OCI-LY7 (cell line): ENCODE data around the gene CFAP126. TPM values are rescaled to one million over a fixed set of nuclear protein-coding genes. Genes with fewer than 3 reads are reported as not detected.
"Not testable (repeated sequence)": the region's sequence is repeated elsewhere in the genome, so short reads cannot be mapped to it uniquely, and the experiment has no call there.

Source experiments
- BruUV-seq: library from RNA; stranded (reverse); fragments of 400-500 nt; replicated peaks from 2 replicates; lab custom pipeline; 2021; lab: Mats Ljungman, UMichigan
- CTCF ChIA-PET: fragments of 300-600 bp; sonication (Branson Sonifier 250); formaldehyde crosslinking; loops from one replicate; lab custom pipeline; 2022; ENCODE audit warnings: antibody characterized with exemption; ENCODE audit not compliant: unreplicated experiment; lab: Charles Lee
- POLR2A ChIA-PET: fragments of 300-600 bp; sonication (Branson Sonifier 250); formaldehyde crosslinking; loops from one replicate; lab custom pipeline; 2022; ENCODE audit warnings: antibody characterized with exemption; lab: Charles Lee
- DNase-seq: peaks from one replicate; pipeline ENCODE4 v3.0.0-alpha.2; 2015; ENCODE audit warnings: low spot score
- H2AFZ ChIP-seq: fragments of 200-600 bp; sonication (generic), shearing (Covaris generic); 2 replicates; pipeline ENCODE4 v1.6.1; 2014; ENCODE audit warnings: mild to moderate bottlenecking, antibody characterized with exemption, low read length, moderate library complexity
- H3K27ac ChIP-seq: fragments of 200-600 bp; sonication (generic); 2 replicates; pipeline ENCODE4 v1.5.1; 2014; ENCODE audit warnings: mixed run types, low read depth, mild to moderate bottlenecking, moderate library complexity, low read length, inconsistent platforms; ENCODE audit not compliant: poor library complexity, severe bottlenecking
- H3K36me3 ChIP-seq: fragments of 200-600 bp; sonication (generic); 2 replicates; pipeline ENCODE4 v1.6.1; 2014; ENCODE audit warnings: mild to moderate bottlenecking, antibody characterized with exemption, low read length, moderate library complexity, mixed read lengths; ENCODE audit not compliant: insufficient read depth
- H3K4me1 ChIP-seq: fragments of 200-600 bp; sonication (generic); 2 replicates; pipeline ENCODE4 v1.5.1; 2014; ENCODE audit warnings: mild to moderate bottlenecking, low read length; ENCODE audit not compliant: insufficient read depth, poor library complexity, severe bottlenecking
- H3K4me2 ChIP-seq: fragments of 200-600 bp; sonication (generic); 2 replicates; pipeline ENCODE4 v1.6.1; 2014; ENCODE audit warnings: mild to moderate bottlenecking, low read length
- H3K4me3 ChIP-seq: fragments of 200-600 bp; sonication (generic); 2 replicates; pipeline ENCODE4 v1.5.1; 2014; ENCODE audit warnings: mild to moderate bottlenecking, low read depth, low read length; ENCODE audit not compliant: poor library complexity, severe bottlenecking
- H3K79me2 ChIP-seq: fragments of 200-600 bp; sonication (generic); 2 replicates; pipeline ENCODE4 v1.6.1; 2016; ENCODE audit warnings: low read depth, mild to moderate bottlenecking, low read length, moderate library complexity, mixed read lengths; ENCODE audit not compliant: insufficient read depth
- H3K9me2 ChIP-seq: fragments of 200-600 bp; sonication (generic); 2 replicates; pipeline ENCODE4 v1.6.1; 2016; ENCODE audit warnings: mild to moderate bottlenecking, low read length, mixed read lengths; ENCODE audit not compliant: insufficient read depth
- H3K9me3 ChIP-seq: fragments of 200-600 bp; sonication (generic); 2 replicates; pipeline ENCODE4 v1.6.1; 2014; ENCODE audit warnings: mild to moderate bottlenecking, mixed run types, low read length, mixed read lengths
- H4K20me1 ChIP-seq: fragments of 200-600 bp; sonication (generic); 2 replicates; pipeline ENCODE4 v1.6.1; 2014; ENCODE audit warnings: mild to moderate bottlenecking, antibody characterized with exemption, low read length, moderate library complexity, mixed read lengths; ENCODE audit not compliant: insufficient read depth
- CTCF ChIP-seq: fragments of 200-600 bp; sonication (generic); conservative IDR thresholded peaks from 2 replicates; pipeline ENCODE4 v1.5.1; 2014; ENCODE audit warnings: mild to moderate bottlenecking, antibody characterized with exemption, low read length, moderate library complexity, mixed read lengths
- EZH2phosphoT487 ChIP-seq: fragments of 200-600 bp; sonication (generic); IDR thresholded peaks from 2 replicates; pipeline ENCODE4 v1.6.1; 2018; ENCODE audit warnings: low read depth, borderline replicate concordance, mild to moderate bottlenecking, mixed run types, antibody characterized with exemption, low read length, moderate library complexity, mixed read lengths
- intact Hi-C: fragments of 100-400 bp; cut with micrococcal nuclease; formaldehyde crosslinking; loops from one replicate; pipeline ENCODE4 v1.10.0; 2022; ENCODE audit not compliant: unreplicated experiment
- total RNA-seq, 2 experiments: library from RNA; depleted of rRNA in 1 of 2; stranded (reverse); fragments of >200 nt in 1 of 2; shearing (Covaris generic) in 1 of 2; gene quantifications; 2 replicates each; pipeline ENCODE4 v1.2.3, GENCODE V29; 2014 to 2022

The CFAP126 gene
- total RNA-seq, 2 experiments from 2014 or later, result not detected

- ChIA-PET CTCF (interaction anchor here (0.5 to 1.4 kb wide), 2 partner anchors 10 to 68 kb away, joined by 3 read pairs; no protein-coding TSS in a partner anchor), POLR2A (interaction anchor here (1.3 kb wide), 1 partner anchor 10 kb away, joined by 6 read pairs; no protein-coding TSS in a partner anchor)
- no peaks in the 10 kb centered on the region for H3K9me3 ChIP-seq
- peaks cover 18% of the 10 kb centered on the region for H3K4me1 ChIP-seq
- peak overlapping the region; percentile 97 for H3K4me2 ChIP-seq
- peak overlapping the region; percentile 84 for H3K4me3 ChIP-seq
- no peaks in the 10 kb centered on the region for H4K20me1 ChIP-seq
- peak overlapping the region; percentile 90 for H2AFZ ChIP-seq
- TF ChIP-seq EZH2phosphoT487 (no peak), CTCF (no peak)
- H3K27ac ChIP-seq, result no peak overlapping the region
- peak; percentile 31 for DNase-seq
- no peaks in the 10 kb centered on the region for H3K36me3 ChIP-seq
- intact Hi-C loops, result loop anchor here (10.0 kb wide), 1 partner anchor 54 kb away; no protein-coding TSS in a partner anchor
- BruUV-seq, result TSS peak; percentile 86
- no peaks in the 10 kb centered on the region for H3K79me2 ChIP-seq
- H3K9me2 ChIP-seq, result no peaks in the 10 kb centered on the region
Observed at GRCh38 chr1:161390559-161390858, 22.8 kb upstream of the CFAP126 start.

- Histone ChIP-seq H3K9me3 (no peaks in the 10 kb centered on the region), H3K79me2 (no peaks in the 10 kb centered on the region), H3K4me3 (peak overlapping the region; percentile 84), H3K36me3 (no peaks in the 10 kb centered on the region), H3K9me2 (no peaks in the 10 kb centered on the region), H3K4me1 (peaks cover 18% of the 10 kb centered on the region), H4K20me1 (no peaks in the 10 kb centered on the region), H3K4me2 (peak overlapping the region; percentile 97), H2AFZ (peak overlapping the region; percentile 96), H3K27ac (no peak overlapping the region)
- POLR2A ChIA-PET, result interaction anchor here (0.6 to 1.2 kb wide), 6 partner anchors 10 to 353 kb away, joined by 3 to 14 read pairs (median 3); no protein-coding TSS in a partner anchor
- CTCF ChIA-PET, result interaction anchor here (0.5 to 1.4 kb wide), 6 partner anchors 10 to 294 kb away, joined by 3 to 6 read pairs (median 3); partner anchors contain the start of gene PPOX
- no TSS peak for BruUV-seq
- TF ChIP-seq CTCF (no peak), EZH2phosphoT487 (no peak)
- intact Hi-C loops, result loop anchor here (10.0 kb wide), 1 partner anchor 55 kb away; no protein-coding TSS in a partner anchor
- DNase-seq, result peak; percentile 90
Observed at GRCh38 chr1:161389691-161390558, 22.2 kb upstream of the CFAP126 start.

GRCh38 chr1:161389158-161389557 lies 21.5 kb upstream of the CFAP126 start:
- H2AFZ ChIP-seq, result peak overlapping the region; percentile 96; the same call in 1 of the 2 replicates
- H3K79me2 ChIP-seq, H4K20me1 ChIP-seq, H3K9me3 ChIP-seq, H3K27ac ChIP-seq, H3K9me2 ChIP-seq, intact Hi-C loops, H3K36me3 ChIP-seq, DNase-seq, BruUV-seq: not testable (repeated sequence)
- POLR2A ChIA-PET, result interaction anchor here (0.7 to 1.2 kb wide), 7 partner anchors 9 to 230 kb away, joined by 3 to 14 read pairs (median 3); no protein-coding TSS in a partner anchor
- H3K4me1 ChIP-seq, result peaks cover 18% of the 10 kb centered on the region
- H3K4me2 ChIP-seq, result peak overlapping the region; percentile 80
- CTCF ChIA-PET, result interaction anchor here (0.5 to 1.0 kb wide), 4 partner anchors 115 to 294 kb away, joined by 3 to 6 read pairs (median 4); partner anchors contain the start of gene PPOX
- peak overlapping the region; percentile 84 for H3K4me3 ChIP-seq
